Sigmoid colon (tissue), 7 donors: ENCODE measurements around the gene BCL2L13. TPM values are rescaled to one million over a fixed set of nuclear protein-coding genes. Genes with fewer than 3 reads are reported as not detected.

Experiments used
- DNase-seq: peaks from one replicate; pipeline ENCODE4 v3.0.0-alpha.2; 2019
- H3K27ac ChIP-seq, 4 donors: fragments of 200-600 bp; sonication (generic); one replicate each; pipeline ENCODE4 v1.5.1; 2016 to 2019; ENCODE audit warnings: mild to moderate bottlenecking in 1 of 4
- H3K27me3 ChIP-seq, 3 donors: fragments of 200-600 bp; sonication (generic); one replicate each; pipeline ENCODE4 v1.5.1; 2019; ENCODE audit warnings: mild to moderate bottlenecking in 1 of 3
- H3K36me3 ChIP-seq, 4 donors: fragments of 200-600 bp; sonication (generic); one replicate each; pipeline ENCODE4 v1.5.1; 2016 to 2019
- H3K4me1 ChIP-seq, 4 donors: fragments of 200-600 bp; sonication (generic); one replicate each; pipeline ENCODE4 v1.5.1; 2017 to 2019
- H3K4me3 ChIP-seq, 4 donors: fragments of 200-600 bp; sonication (generic); one replicate each; pipeline ENCODE4 v1.5.1; 2017 to 2019; ENCODE audit warnings: mild to moderate bottlenecking in 2 of 4, moderate library complexity in 1 of 4
- H3K9me3 ChIP-seq, 4 donors: fragments of 200-600 bp in 3 of 4; sonication (generic) in 3 of 4; one replicate each; pipeline versions ENCODE4 v1.5.1 to v1.6.1; 2013 to 2019
- EP300 ChIP-seq, 4 donors: sonication (generic); formaldehyde crosslinking; IDR thresholded peaks; one replicate each; pipeline ENCODE4 v1.6.1; 2017; ENCODE audit warnings: antibody characterized with exemption in 4 of 4
- POLR2A ChIP-seq, 2 donors: fragments of 450-650 bp; IDR thresholded peaks; one replicate each; pipeline ENCODE4 v1.6.1; 2016; ENCODE audit warnings: antibody characterized with exemption in 2 of 2, mild to moderate bottlenecking in 2 of 2, moderate library complexity in 2 of 2
- POLR2AphosphoS5 ChIP-seq, 4 donors: sonication (generic); formaldehyde crosslinking; IDR thresholded peaks; one replicate each; pipeline ENCODE4 v1.6.1; 2017; ENCODE audit warnings: antibody characterized with exemption in 4 of 4
- WGBS, 2 donors: extraction: QIAGEN DNeasy Blood & Tissue Kit; methylation state at CpG; one replicate each; pipeline ENCODE4 v1.1.7; 2013; 5-methylcytosine and 5-hydroxymethylcytosine counted together
- intact Hi-C: fragments of 100-400 bp; cut with DNase I; formaldehyde crosslinking; loops from one replicate; pipeline ENCODE4 v1.15.1; 2023
- polyA plus RNA-seq, 3 donors: library from polyadenylated mRNA; stranded (reverse); fragments of 200-250 nt; gene quantifications; one replicate each; pipeline ENCODE4 v1.2.3, GENCODE V29; 2013
- total RNA-seq, 4 donors: library from RNA; depleted of rRNA; stranded (reverse); fragments of >200 nt; gene quantifications; one replicate each; pipeline ENCODE4 v1.1.0, GENCODE V29; 2016
- TF ChIP-seq, protein P1 (sequence below), 4 experiments: fragments of 450-650 bp in 3 of 4; fragments of 200-600 bp in 1 of 4; IDR thresholded peaks; one replicate each; pipeline ENCODE4 v1.5.1; 2016 to 2019; ENCODE audit warnings: antibody characterized with exemption in 4 of 4, mild to moderate bottlenecking in 3 of 4, moderate library complexity in 2 of 4
- donor health status: healthy with polysubstance abuse.
- donor health status: Bipolar disorder and iron deficiency.
- donor health status: healthy.

BCL2L13 gene
- total and polyA plus RNA-seq, 7 donors, result 29.4 to 68.1 (median 59.2) TPM

- Histone ChIP-seq H3K27me3 (no peaks in the 10 kb centered on the region), H3K9me3 (no peaks in the 10 kb centered on the region), H3K4me3 (no peak overlapping the region), H3K36me3 (peaks cover 14 to 43% (median 22%) of the 10 kb centered on the region in 4 donors), H3K4me1 (peaks cover 0 to 22% (median 12%) of the 10 kb centered on the region in 4 donors), H3K27ac (peak overlapping the region in 2 of 4 donors; percentile 78 to 79)
- DNase-seq, result no peak
- TF ChIP-seq POLR2AphosphoS5 (IDR thresholded peaks at IDR 0.05) (no peak), POLR2A (IDR thresholded peaks at IDR 0.05) (no peak), EP300 (IDR thresholded peaks at IDR 0.05) (no peak)
- TF ChIP-seq, protein P1, sequence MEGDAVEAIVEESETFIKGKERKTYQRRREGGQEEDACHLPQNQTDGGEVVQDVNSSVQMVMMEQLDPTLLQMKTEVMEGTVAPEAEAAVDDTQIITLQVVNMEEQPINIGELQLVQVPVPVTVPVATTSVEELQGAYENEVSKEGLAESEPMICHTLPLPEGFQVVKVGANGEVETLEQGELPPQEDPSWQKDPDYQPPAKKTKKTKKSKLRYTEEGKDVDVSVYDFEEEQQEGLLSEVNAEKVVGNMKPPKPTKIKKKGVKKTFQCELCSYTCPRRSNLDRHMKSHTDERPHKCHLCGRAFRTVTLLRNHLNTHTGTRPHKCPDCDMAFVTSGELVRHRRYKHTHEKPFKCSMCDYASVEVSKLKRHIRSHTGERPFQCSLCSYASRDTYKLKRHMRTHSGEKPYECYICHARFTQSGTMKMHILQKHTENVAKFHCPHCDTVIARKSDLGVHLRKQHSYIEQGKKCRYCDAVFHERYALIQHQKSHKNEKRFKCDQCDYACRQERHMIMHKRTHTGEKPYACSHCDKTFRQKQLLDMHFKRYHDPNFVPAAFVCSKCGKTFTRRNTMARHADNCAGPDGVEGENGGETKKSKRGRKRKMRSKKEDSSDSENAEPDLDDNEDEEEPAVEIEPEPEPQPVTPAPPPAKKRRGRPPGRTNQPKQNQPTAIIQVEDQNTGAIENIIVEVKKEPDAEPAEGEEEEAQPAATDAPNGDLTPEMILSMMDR (IDR thresholded peaks at IDR 0.05), result no peak
- intact Hi-C loops, result loop anchor here (2.0 to 5.0 kb wide), 2 partner anchors 21 to 36 kb away; partner anchors contain the start of gene ATP6V1E1
- WGBS, 2 donors, result 91 to 92% methylated on average over 4 of the region's 4 CpGs
Measured at GRCh38 chr22:17607891-17608521, 30.6 kb upstream of the BCL2L13 start.

- H3K36me3 ChIP-seq, result peaks cover 18 to 61% (median 28%) of the 10 kb centered on the region in 4 donors
- WGBS, 2 donors, result 54 to 82% methylated on average over 3 of the region's 3 CpGs
Measured at GRCh38 chr22:17612057-17612456, 26.5 kb upstream of the BCL2L13 start.

DNA sequence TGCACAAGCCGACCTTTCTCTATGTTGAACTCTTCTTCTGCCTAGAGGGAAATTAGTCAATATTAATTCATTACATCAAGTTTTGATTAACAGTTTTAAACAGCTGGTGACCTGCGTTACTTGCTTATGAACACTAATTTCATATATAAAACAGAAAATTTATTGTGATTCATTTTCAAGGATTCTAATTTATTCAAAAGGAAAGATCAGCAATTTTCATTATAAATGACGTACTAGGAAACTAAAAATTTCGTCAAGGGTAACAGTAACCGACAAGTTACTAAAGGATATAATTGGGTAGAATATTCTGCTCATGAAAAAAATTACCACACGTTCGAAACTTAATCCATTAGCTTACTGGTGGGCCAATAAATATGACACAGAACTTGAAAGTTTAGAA lies 25.3 kb upstream of the BCL2L13 start:
- no peak for TF ChIP-seq POLR2A (IDR thresholded peaks at IDR 0.05)
- H3K36me3 ChIP-seq, result peaks cover 14 to 65% (median 29%) of the 10 kb centered on the region in 4 donors
- no peak overlapping the region for H3K4me3 ChIP-seq
- 88 to 97% methylated on average over 7 of the region's 7 CpGs for WGBS, 2 donors
- no peaks in the 10 kb centered on the region for H3K9me3 ChIP-seq
- no peak for DNase-seq
- H3K27ac ChIP-seq, result no peak overlapping the region
- intact Hi-C loops, result no loop called here
- H3K27me3 ChIP-seq, result no peaks in the 10 kb centered on the region
- no peaks in the 10 kb centered on the region for H3K4me1 ChIP-seq

More at GRCh38 chr22:17612057-17612456, 26.5 kb upstream of the BCL2L13 start:
- Histone ChIP-seq H3K4me3 (no peak overlapping the region), H3K4me1 (peaks cover 0 to 8% (median 6%) of the 10 kb centered on the region in 4 donors), H3K27ac (no peak overlapping the region), H3K9me3 (no peaks in the 10 kb centered on the region), H3K27me3 (no peaks in the 10 kb centered on the region)
- DNase-seq, result no peak
- TF ChIP-seq, protein P1 (IDR thresholded peaks at IDR 0.05), result no peak
- intact Hi-C loops, result no loop called here

GRCh38 chr22:17627961-17628405 lies 10.6 kb upstream of the BCL2L13 start:
- H3K9me3 ChIP-seq, result no peaks in the 10 kb centered on the region
- peak overlapping the region; percentile 66 to 99 (median 88) for H3K4me3 ChIP-seq
- 3 to 11% methylated on average over 24 of the region's 24 CpGs for WGBS, 2 donors
- DNase-seq, result no peak
- peak overlapping the region; percentile 88 to 92 (median 90) for H3K27ac ChIP-seq
- intact Hi-C loops, result loop anchor here (2.0 to 5.0 kb wide), 2 partner anchors 21 to 449 kb away; partner anchors contain the start of gene PEX26
- H3K27me3 ChIP-seq, result no peaks in the 10 kb centered on the region
- TF ChIP-seq, protein P1 (IDR thresholded peaks at IDR 0.05), result no peak
- TF ChIP-seq EP300 (IDR thresholded peaks at IDR 0.05) (no peak), POLR2AphosphoS5 (IDR thresholded peaks at IDR 0.05) (no peak), POLR2A (IDR thresholded peaks at IDR 0.05) (no peak)
- peaks cover 0 to 12% (median 0%) of the 10 kb centered on the region in 4 donors for H3K36me3 ChIP-seq
- peaks cover 0 to 32% (median 24%) of the 10 kb centered on the region in 4 donors for H3K4me1 ChIP-seq

DNA sequence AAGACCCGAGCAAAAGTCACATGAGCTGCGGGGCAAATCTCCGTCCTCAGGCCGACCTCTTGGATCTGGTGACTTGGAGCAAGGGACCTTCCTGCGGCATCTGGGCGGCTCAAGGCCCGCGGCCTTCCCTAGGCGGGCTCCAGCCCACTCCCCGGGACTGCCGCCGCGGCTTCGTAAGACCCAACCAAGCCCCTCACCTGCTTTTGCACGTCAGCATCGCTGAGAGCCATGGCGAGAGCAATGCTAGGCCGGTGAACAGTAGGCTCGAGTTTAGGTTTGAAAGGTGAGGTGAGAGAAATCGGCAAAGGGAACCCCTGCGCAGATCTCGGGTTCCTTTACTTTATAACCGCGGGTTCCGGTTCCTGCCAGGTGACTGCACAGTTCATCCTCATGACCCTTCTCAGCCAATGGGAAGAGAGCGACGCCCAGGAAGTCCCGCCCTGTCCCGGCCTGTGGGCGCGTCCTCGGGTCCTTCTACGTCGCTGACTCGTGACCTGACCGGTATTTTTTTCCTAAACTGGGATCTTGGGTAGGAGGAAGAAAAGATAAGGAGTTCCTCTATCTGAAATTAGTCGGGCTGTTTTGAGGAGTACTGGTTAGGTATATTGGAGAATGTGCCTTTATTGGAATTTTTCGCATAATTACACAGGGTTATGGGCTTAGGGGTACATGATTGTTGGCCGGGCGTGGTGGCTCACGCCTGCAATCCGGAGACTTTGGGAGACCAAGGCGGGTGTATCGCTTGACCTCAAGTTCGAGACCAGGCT lies 10.0 kb upstream of the BCL2L13 start, which contains the start of gene ATP6V1E1:
TSS of gene ATP6V1E1 (minus strand) at position 344 of the 767 bp plus-strand sequence. CDS start at position 230, 114 bp downstream.
- H3K27me3 ChIP-seq, result no peaks in the 10 kb centered on the region
- peak within 1 kb of the TSS; percentile 66 to 99 (median 88) for H3K4me3 ChIP-seq
- 1% methylated on average over 45 of the region's 45 CpGs for WGBS, 2 donors
- peak; percentile 99 for DNase-seq
- intact Hi-C loops, result loop anchor here (2.0 to 5.0 kb wide), 2 partner anchors 22 to 449 kb away; partner anchors contain the start of gene PEX26
- H3K9me3 ChIP-seq, result no peaks in the 10 kb centered on the region
- H3K27ac ChIP-seq, result peak within 1 kb of the TSS; percentile 88 to 92 (median 90)
- H3K36me3 ChIP-seq, result peaks cover 0 to 10% (median 0%) of the 10 kb centered on the region in 4 donors
- H3K4me1 ChIP-seq, result peaks cover 0 to 32% (median 24%) of the 10 kb centered on the region in 4 donors
- TF ChIP-seq POLR2A (IDR thresholded peaks at IDR 0.05) (peak; percentile 67 to 95), EP300 (IDR thresholded peaks at IDR 0.05) (peak in 1 of 4 donors; percentile 54), POLR2AphosphoS5 (IDR thresholded peaks at IDR 0.05) (peak; percentile 91 to 97 (median 94))
- TF ChIP-seq, protein P1 (IDR thresholded peaks at IDR 0.05), result no peak
